BE2C (cell line): ENCODE results near the gene OR5AN1. TPM values are rescaled to one million over a fixed set of nuclear protein-coding genes. Genes with fewer than 3 reads are reported as not detected.
"Not testable (repeated sequence)": the region's sequence is repeated elsewhere in the genome, so short reads cannot be mapped to it uniquely, and the experiment has no call there.

Experiments
- DNase-seq: peaks from one replicate; pipeline ENCODE4 v3.0.0-alpha.2; 2020
- H3K27me3 ChIP-seq: fragments of 250-450 bp; sonication (Bioruptor Pico); 2 replicates; pipeline ENCODE4 v1.5.1; 2020; ENCODE audit warnings: mild to moderate bottlenecking
- H3K36me3 ChIP-seq: fragments of 250-450 bp; sonication (Bioruptor Pico); 2 replicates; pipeline ENCODE4 v1.5.1; 2020; ENCODE audit warnings: mild to moderate bottlenecking
- H3K4me1 ChIP-seq: fragments of 250-450 bp; sonication (Bioruptor Pico); 2 replicates; pipeline ENCODE4 v1.5.1; 2020
- H3K4me3 ChIP-seq: 2 replicates; pipeline ENCODE4 v1.5.1; 2011; ENCODE audit warnings: low read depth, low read length
- H3K9me3 ChIP-seq: fragments of 250-450 bp; sonication (Bioruptor Pico); 2 replicates; pipeline ENCODE4 v1.5.1; 2020
- CTCF ChIP-seq: IDR thresholded peaks from 2 replicates; pipeline ENCODE4 v1.5.1; 2012; ENCODE audit warnings: mild to moderate bottlenecking, low read depth, low read length
- polyA plus RNA-seq: library from polyadenylated mRNA; unstranded; fragments of >200 nt; gene quantifications from one replicate; pipeline ENCODE4 v1.2.1, GENCODE V29; 2012; ENCODE audit warnings: low read depth, missing spikeins; ENCODE audit not compliant: insufficient read length, insufficient read depth

OR5AN1 gene
- polyA plus RNA-seq = not detected

DNA sequence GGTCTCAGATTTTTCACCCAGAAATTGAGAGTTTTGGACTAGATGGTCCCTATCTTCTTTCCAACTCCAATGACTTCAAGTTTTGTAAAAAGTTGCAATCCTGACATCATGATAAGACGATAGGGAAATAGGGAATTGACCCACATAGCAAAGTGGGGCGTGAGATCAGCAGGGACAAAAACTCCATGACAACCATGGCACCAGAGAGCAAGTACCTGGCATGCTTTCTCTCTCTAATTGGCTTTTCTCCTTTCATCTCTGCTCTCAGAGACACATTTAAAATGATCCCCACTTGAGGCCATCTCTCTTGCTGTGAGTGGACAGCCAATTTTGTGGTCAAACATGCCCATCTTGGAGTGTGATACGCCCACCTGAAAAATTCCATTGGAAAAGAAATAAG lies at the start of gene OR5AN1:
TSS of gene OR5AN1 (plus strand) at position 301 of the 400 bp plus-strand sequence. CDS start 5,564 bp downstream, outside the sequence.
- no peaks in the 10 kb centered on the region for H3K36me3 ChIP-seq
- DNase-seq = no peak
- no peak within 1 kb of the TSS for H3K4me3 ChIP-seq
- no peaks in the 10 kb centered on the region for H3K27me3 ChIP-seq
- H3K9me3 ChIP-seq = no peaks in the 10 kb centered on the region
- no peaks in the 10 kb centered on the region for H3K4me1 ChIP-seq
- no peak for TF ChIP-seq CTCF

DNA sequence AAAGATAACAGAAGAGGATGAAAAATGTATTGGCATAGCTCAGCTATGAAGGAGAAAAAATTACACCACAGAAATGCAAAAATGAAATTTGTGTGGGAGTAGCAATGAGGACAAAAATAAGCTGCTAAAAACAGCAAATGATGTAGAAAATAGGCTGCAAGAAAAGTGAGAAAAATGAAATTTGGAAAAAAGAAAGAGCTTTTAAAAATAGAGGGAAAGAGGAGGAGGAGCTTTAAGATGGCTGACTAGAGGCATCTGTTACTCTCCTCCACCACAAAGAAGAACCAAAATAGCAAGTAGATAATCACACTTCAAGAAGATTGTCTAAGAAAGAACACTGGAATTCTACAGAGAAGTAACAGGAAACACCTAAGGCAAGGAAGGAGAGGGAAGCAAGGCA lies 23.7 kb upstream of the OR5AN1 start:
- TF ChIP-seq CTCF = no peak
- Histone ChIP-seq H3K9me3 (no peaks in the 10 kb centered on the region), H3K36me3 (no peaks in the 10 kb centered on the region), H3K4me3 (no peak overlapping the region), H3K27me3 (no peaks in the 10 kb centered on the region), H3K4me1 (no peaks in the 10 kb centered on the region)
- no peak for DNase-seq

DNA sequence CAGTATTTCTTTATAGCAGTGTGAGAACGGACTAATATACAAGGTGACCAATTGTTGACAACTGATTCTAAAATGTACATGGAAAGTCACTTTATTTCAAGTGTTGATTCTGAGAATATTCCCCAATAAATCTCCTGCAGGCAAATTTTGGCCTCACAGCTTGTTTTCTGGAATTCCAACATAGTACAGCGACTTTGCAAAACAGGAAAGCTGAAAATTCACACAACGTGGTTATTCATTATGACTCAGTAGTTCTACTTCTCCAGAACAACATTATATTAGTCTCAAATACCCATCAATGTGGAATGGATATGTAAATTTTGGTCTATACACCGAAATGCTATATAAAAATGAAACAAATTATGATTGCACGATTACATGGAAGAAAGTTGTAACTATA lies 22.5 kb upstream of the OR5AN1 start:
- TF ChIP-seq CTCF = no peak
- no peak for DNase-seq
- Histone ChIP-seq H3K36me3 (no peaks in the 10 kb centered on the region), H3K4me3 (no peak overlapping the region), H3K27me3 (no peaks in the 10 kb centered on the region), H3K4me1 (no peaks in the 10 kb centered on the region), H3K9me3 (no peaks in the 10 kb centered on the region)

DNA sequence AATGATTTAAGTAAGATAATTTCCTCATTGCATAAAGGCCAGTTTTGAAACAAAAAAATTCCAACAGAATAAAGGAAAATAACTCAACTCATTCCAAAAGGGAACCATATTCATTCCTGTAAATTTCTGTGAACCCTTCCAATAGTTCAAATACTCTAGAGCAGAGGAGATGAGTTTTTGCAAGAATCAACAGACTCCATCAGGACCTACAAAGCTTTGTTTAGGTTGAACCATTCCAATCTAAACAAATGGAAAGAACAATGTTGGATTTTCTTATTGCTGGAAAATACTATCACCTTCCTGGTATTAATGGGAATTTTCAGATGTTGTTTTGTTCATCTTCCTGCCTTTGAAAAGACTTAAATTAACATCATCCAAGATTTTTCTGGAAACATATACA lies 21.8 kb upstream of the OR5AN1 start:
- H3K9me3 ChIP-seq = no peaks in the 10 kb centered on the region
- no peaks in the 10 kb centered on the region for H3K27me3 ChIP-seq
- DNase-seq = no peak
- no peak overlapping the region for H3K4me3 ChIP-seq
- no peak for TF ChIP-seq CTCF
- no peaks in the 10 kb centered on the region for H3K36me3 ChIP-seq
- no peaks in the 10 kb centered on the region for H3K4me1 ChIP-seq

DNA sequence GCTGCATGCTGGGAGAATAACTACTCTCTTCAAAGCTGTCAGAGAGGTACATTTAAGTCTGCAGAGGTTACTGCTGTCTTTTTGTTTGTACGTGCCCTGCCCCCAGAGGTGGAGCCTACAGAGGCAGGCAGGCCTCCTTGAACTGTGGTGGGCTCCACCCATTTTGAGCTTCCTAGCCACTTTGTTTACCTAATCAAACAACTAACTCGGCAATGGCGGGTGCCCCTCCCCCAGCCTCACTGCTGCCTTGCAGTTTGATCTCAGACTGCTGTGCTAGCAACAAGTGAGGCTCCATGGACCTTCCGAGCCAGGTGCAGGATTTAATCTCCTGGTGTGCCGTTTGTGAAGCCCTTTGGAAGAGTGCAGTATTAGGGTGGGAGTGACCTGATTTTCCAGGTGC lies 9.0 kb upstream of the OR5AN1 start:
- not testable (repeated sequence) for H3K4me3 ChIP-seq, H3K36me3 ChIP-seq, H3K27me3 ChIP-seq, DNase-seq, H3K9me3 ChIP-seq, H3K4me1 ChIP-seq

GRCh38 chr11:59355226-59355625 lies 3.5 kb upstream of the OR5AN1 start:
- no peaks in the 10 kb centered on the region for H3K27me3 ChIP-seq
- no peak overlapping the region for H3K4me3 ChIP-seq
- H3K36me3 ChIP-seq = no peaks in the 10 kb centered on the region
- TF ChIP-seq CTCF = no peak
- H3K9me3 ChIP-seq = no peaks in the 10 kb centered on the region
- H3K4me1 ChIP-seq = no peaks in the 10 kb centered on the region
- no peak for DNase-seq

DNA sequence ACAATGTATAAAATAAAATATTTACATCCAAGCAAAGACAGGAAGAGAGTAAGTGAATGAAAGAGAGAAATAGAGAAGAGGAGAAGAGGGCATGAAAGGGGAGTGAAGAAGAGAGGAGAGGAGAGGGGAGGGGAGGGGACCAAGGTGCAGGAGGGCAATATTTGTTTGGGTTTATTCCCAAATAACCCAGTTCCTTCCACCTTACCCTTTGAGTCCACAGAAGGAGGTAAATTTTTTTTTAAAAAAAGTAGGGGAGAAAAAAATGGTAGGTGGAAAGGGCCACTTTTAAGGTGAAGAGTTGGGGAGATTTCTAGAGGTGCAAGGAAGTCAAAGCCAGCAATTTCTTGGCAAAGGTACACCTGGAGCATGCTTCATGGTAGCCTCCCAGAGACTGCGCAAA lies 2.1 kb upstream of the OR5AN1 start:
- no peaks in the 10 kb centered on the region for H3K27me3 ChIP-seq
- H3K4me1 ChIP-seq = no peaks in the 10 kb centered on the region
- no peak for DNase-seq
- H3K36me3 ChIP-seq = no peaks in the 10 kb centered on the region
- no peaks in the 10 kb centered on the region for H3K9me3 ChIP-seq
- TF ChIP-seq CTCF = no peak
- no peak overlapping the region for H3K4me3 ChIP-seq
